Gastroesophageal sphincter (tissue), 4 donors: ENCODE data around the gene DOK6. TPM values are rescaled to one million over a fixed set of nuclear protein-coding genes. Genes with fewer than 3 reads are reported as not detected.

Source experiments
- ATAC-seq: fragments of 150-250 bp; one replicate; pipeline ENCODE4 v1.9.1; 2016; ENCODE audit warnings: mild to moderate bottlenecking, moderate library complexity
- H3K27ac ChIP-seq, 4 donors: fragments of 200-600 bp; sonication (generic) in 3 of 4; 1 replicate in 3 of 4; 2 replicates in 1 of 4; pipeline ENCODE4 v1.5.1; 2016 to 2019
- H3K27me3 ChIP-seq: fragments of 200-600 bp; sonication (generic); one replicate; pipeline ENCODE4 v1.5.1; 2019
- H3K36me3 ChIP-seq, 2 donors: fragments of 200-600 bp; sonication (generic); one replicate each; pipeline ENCODE4 v1.5.1; 2019; ENCODE audit warnings: control low read depth in 1 of 2
- H3K4me1 ChIP-seq, 3 donors: fragments of 200-600 bp; sonication (generic); 1 replicate in 2 of 3; 2 replicates in 1 of 3; pipeline ENCODE4 v1.5.1; 2016 to 2019; ENCODE audit warnings: control low read depth in 2 of 3
- H3K4me3 ChIP-seq, 2 donors: fragments of 200-600 bp; sonication (generic); one replicate each; pipeline ENCODE4 v1.5.1; 2019; ENCODE audit warnings: mild to moderate bottlenecking in 1 of 2, moderate library complexity in 1 of 2
- H3K9me3 ChIP-seq, 3 donors: fragments of 200-600 bp; sonication (generic); one replicate each; pipeline ENCODE4 v1.5.1; 2017 to 2019; ENCODE audit warnings: control low read depth in 2 of 3
- CTCF ChIP-seq, 4 experiments: fragments of 200-600 bp in 2 of 4; fragments of 450-650 bp in 2 of 4; sonication (generic) in 1 of 4; IDR thresholded peaks; one replicate each; pipeline ENCODE4 v1.5.1; 2017 to 2019; ENCODE audit warnings: antibody characterized with exemption in 4 of 4, mild to moderate bottlenecking in 2 of 4, moderate library complexity in 2 of 4
- EP300 ChIP-seq: sonication (generic); formaldehyde crosslinking; IDR thresholded peaks from one replicate; pipeline ENCODE4 v1.6.1; 2017; ENCODE audit warnings: antibody characterized with exemption, mild to moderate bottlenecking
- POLR2A ChIP-seq, 2 donors: fragments of 450-650 bp; IDR thresholded peaks; one replicate each; pipeline ENCODE4 v1.6.1; 2017; ENCODE audit warnings: antibody characterized with exemption in 2 of 2, mild to moderate bottlenecking in 2 of 2, moderate library complexity in 1 of 2
- POLR2AphosphoS5 ChIP-seq: sonication (generic); formaldehyde crosslinking; IDR thresholded peaks from one replicate; pipeline ENCODE4 v1.6.1; 2017; ENCODE audit warnings: antibody characterized with exemption
- WGBS, 2 donors: methylation state at CpG; one replicate each; pipeline ENCODE4 v1.1.5; 2018; ENCODE audit warnings: low coverage in 1 of 2; 5-methylcytosine and 5-hydroxymethylcytosine counted together
- total RNA-seq, 4 donors: library from RNA; depleted of rRNA; stranded (reverse); fragments of >200 nt; gene quantifications; one replicate each; pipeline ENCODE4 v1.1.0, GENCODE V29; 2016

DOK6 gene
- total RNA-seq, 4 donors from 2014 or later = 0.62 to 3.4 (median 2.7) TPM

- Histone ChIP-seq H3K4me3 (no peak overlapping the region), H3K9me3 (no peaks in the 10 kb centered on the region), H3K4me1 (no peaks in the 10 kb centered on the region), H3K27ac (no peak overlapping the region), H3K27me3 (no peaks in the 10 kb centered on the region), H3K36me3 (no peaks in the 10 kb centered on the region)
- 75 to 90% methylated on average over 2 of the region's 2 CpGs for WGBS, 2 donors
- ATAC-seq = no peak
- no peak for TF ChIP-seq CTCF (IDR thresholded peaks at IDR 0.05)
Observed at GRCh38 chr18:69574401-69574800, 173.7 kb downstream of the DOK6 start.

GRCh38 chr18:69580107-69580506 is 179.4 kb downstream of the DOK6 start:
- Histone ChIP-seq H3K27me3 (no peaks in the 10 kb centered on the region), H3K36me3 (no peaks in the 10 kb centered on the region), H3K9me3 (no peaks in the 10 kb centered on the region), H3K4me1 (no peaks in the 10 kb centered on the region), H3K4me3 (no peak overlapping the region), H3K27ac (no peak overlapping the region)
- whole genome bisulfite sequencing, 2 donors = 68% methylated on average over 3 of the region's 3 CpGs; no CpG with 5 or more reads in 1 of the 2 donors
- TF ChIP-seq POLR2A (IDR thresholded peaks at IDR 0.05) (no peak), EP300 (no peak), POLR2AphosphoS5 (no peak), CTCF (IDR thresholded peaks at IDR 0.05) (no peak)
- peak; percentile 36 for ATAC-seq

GRCh38 chr18:69584429-69584828 is 183.7 kb downstream of the DOK6 start:
- 93 to 100% methylated on average over 4 to 5 of the region's 6 CpGs for WGBS, 2 donors
- no peaks in the 10 kb centered on the region for H3K4me1 ChIP-seq
- no peak for ATAC-seq
- no peaks in the 10 kb centered on the region for H3K27me3 ChIP-seq
- H3K27ac ChIP-seq = no peak overlapping the region
- H3K9me3 ChIP-seq = no peaks in the 10 kb centered on the region
- H3K4me3 ChIP-seq = no peak overlapping the region
- TF ChIP-seq CTCF (IDR thresholded peaks at IDR 0.05) = no peak
- TF ChIP-seq POLR2A (IDR thresholded peaks at IDR 0.05) = no peak
- H3K36me3 ChIP-seq = no peaks in the 10 kb centered on the region

- 88 to 92% methylated on average over 1 of the region's 1 CpG for WGBS, 2 donors
- Histone ChIP-seq H3K27ac (no peak overlapping the region), H3K9me3 (no peaks in the 10 kb centered on the region), H3K27me3 (no peaks in the 10 kb centered on the region), H3K4me3 (no peak overlapping the region), H3K4me1 (no peaks in the 10 kb centered on the region), H3K36me3 (no peaks in the 10 kb centered on the region)
- no peak for ATAC-seq
- TF ChIP-seq POLR2A (IDR thresholded peaks at IDR 0.05) = no peak
- TF ChIP-seq CTCF (IDR thresholded peaks at IDR 0.05) = no peak
- no peak for TF ChIP-seq POLR2AphosphoS5
- no peak for TF ChIP-seq EP300
Observed at GRCh38 chr18:69585696-69586095, 185.0 kb downstream of the DOK6 start.

DNA sequence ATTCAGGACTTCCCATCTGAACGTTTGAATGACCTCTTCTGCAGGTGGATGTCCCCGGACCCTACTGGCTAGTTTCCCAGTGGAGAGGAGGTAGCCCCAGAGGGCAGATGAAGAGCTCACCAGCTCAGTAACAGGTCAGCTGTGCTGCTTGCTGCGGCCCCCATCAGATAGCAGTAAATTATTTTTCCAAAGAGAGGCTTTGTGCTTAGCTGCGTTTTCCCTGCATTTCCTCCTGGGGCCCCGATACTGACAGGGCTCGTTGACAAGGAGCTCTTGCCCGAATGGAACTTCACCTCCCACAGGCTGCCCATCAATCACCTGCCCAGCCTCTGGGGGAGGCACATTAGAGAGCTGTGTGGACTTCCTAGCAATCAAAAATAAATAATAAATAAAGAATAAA is 185.8 kb downstream of the DOK6 start:
- H3K27ac ChIP-seq = no peak overlapping the region
- WGBS, 2 donors = 55 to 68% methylated on average over 5 of the region's 7 CpGs
- no peak overlapping the region for H3K4me3 ChIP-seq
- TF ChIP-seq CTCF (IDR thresholded peaks at IDR 0.05) = no peak
- no peaks in the 10 kb centered on the region for H3K4me1 ChIP-seq
- H3K27me3 ChIP-seq = no peaks in the 10 kb centered on the region
- H3K36me3 ChIP-seq = no peaks in the 10 kb centered on the region
- ATAC-seq = no peak
- H3K9me3 ChIP-seq = no peaks in the 10 kb centered on the region
